H9 (cell line): ENCODE data around the gene GALNT9. TPM values are rescaled to one million over a fixed set of nuclear protein-coding genes. Genes with fewer than 3 reads are reported as not detected.
"Not testable (repeated sequence)": the region's sequence is repeated elsewhere in the genome, so short reads cannot be mapped to it uniquely, and the experiment has no call there.

Experiments used
- DNase-seq: peaks from one replicate; pipeline ENCODE4 v3.0.0-alpha.2; 2017
- H2AFZ ChIP-seq: one replicate; pipeline ENCODE4 v1.6.1; 2013; ENCODE audit warnings: mild to moderate bottlenecking, low read length, control low read depth, moderate library complexity
- H2AK5ac ChIP-seq: 2 replicates; pipeline ENCODE4 v1.6.1; 2013; ENCODE audit warnings: low read length, control low read depth, mixed read lengths; ENCODE audit not compliant: insufficient read length
- H2BK120ac ChIP-seq: one replicate; pipeline ENCODE4 v1.6.1; 2013; ENCODE audit warnings: low read depth, mild to moderate bottlenecking, low read length, control low read depth, inconsistent platforms; ENCODE audit not compliant: poor library complexity, severe bottlenecking
- H2BK12ac ChIP-seq: 2 replicates; pipeline ENCODE4 v1.6.1; 2013; ENCODE audit warnings: low read length, control low read depth, mixed read lengths, low read depth; ENCODE audit not compliant: insufficient read length
- H2BK15ac ChIP-seq: 2 replicates; pipeline ENCODE4 v1.6.1; 2013; ENCODE audit warnings: low read depth, low read length, control low read depth
- H2BK20ac ChIP-seq: one replicate; pipeline ENCODE4 v1.6.1; 2013; ENCODE audit warnings: low read depth, mild to moderate bottlenecking, low read length, control low read depth, inconsistent platforms; ENCODE audit not compliant: poor library complexity, severe bottlenecking
- H2BK5ac ChIP-seq: 2 replicates; pipeline ENCODE4 v1.6.1; 2013; ENCODE audit warnings: low read length, control low read depth, mixed read lengths; ENCODE audit not compliant: insufficient read length
- H3K14ac ChIP-seq: 2 replicates; pipeline ENCODE4 v1.6.1; 2013; ENCODE audit warnings: low read length, control low read depth; ENCODE audit not compliant: insufficient read depth
- H3K18ac ChIP-seq: 2 replicates; pipeline ENCODE4 v1.6.1; 2013; ENCODE audit warnings: low read depth, mild to moderate bottlenecking, mixed read lengths, low read length, control low read depth; ENCODE audit not compliant: insufficient read length
- H3K23ac ChIP-seq: 2 replicates; pipeline ENCODE4 v1.6.1; 2013; ENCODE audit warnings: low read length, control low read depth, mixed read lengths, low read depth; ENCODE audit not compliant: insufficient read length
- H3K23me2 ChIP-seq: 2 replicates; pipeline ENCODE4 v1.6.1; 2013; ENCODE audit warnings: low read depth, mild to moderate bottlenecking, mixed read lengths, low read length, control low read depth; ENCODE audit not compliant: insufficient read length, poor library complexity, severe bottlenecking
- H3K27ac ChIP-seq: 2 replicates; pipeline ENCODE4 v1.5.1; 2013; ENCODE audit warnings: low read length, control low read depth, mixed read lengths, low read depth; ENCODE audit not compliant: insufficient read length
- H3K27me3 ChIP-seq: 2 replicates; pipeline ENCODE4 v1.6.1; 2013; ENCODE audit warnings: low read length, control low read depth, inconsistent platforms; ENCODE audit not compliant: insufficient read depth
- H3K4ac ChIP-seq: 2 replicates; pipeline ENCODE4 v1.6.1; 2013; ENCODE audit warnings: low read depth, mild to moderate bottlenecking, control low read depth, inconsistent platforms, low read length, moderate library complexity
- H3K4me1 ChIP-seq: 2 replicates; pipeline ENCODE4 v1.6.1; 2013; ENCODE audit warnings: low read length, control low read depth, inconsistent platforms; ENCODE audit not compliant: insufficient read depth
- H3K4me2 ChIP-seq: 2 replicates; pipeline ENCODE4 v1.6.1; 2013; ENCODE audit warnings: low read length, control low read depth, mixed read lengths; ENCODE audit not compliant: insufficient read length, insufficient read depth
- H3K56ac ChIP-seq: 2 replicates; pipeline ENCODE4 v1.6.1; 2013; ENCODE audit warnings: low read depth, mild to moderate bottlenecking, mixed read lengths, low read length, control low read depth; ENCODE audit not compliant: insufficient read length
- H3K79me1 ChIP-seq: 2 replicates; pipeline ENCODE4 v1.6.1; 2013; ENCODE audit warnings: low read depth, mild to moderate bottlenecking, moderate library complexity, low read length, control low read depth, inconsistent platforms; ENCODE audit not compliant: insufficient read depth, poor library complexity, severe bottlenecking
- H3K79me2 ChIP-seq: 2 replicates; pipeline ENCODE4 v1.6.1; 2013; ENCODE audit warnings: low read length, control low read depth, inconsistent platforms; ENCODE audit not compliant: insufficient read depth
- H3K9ac ChIP-seq: 2 replicates; pipeline ENCODE4 v1.6.1; 2013; ENCODE audit warnings: low read length, control low read depth, mixed read lengths; ENCODE audit not compliant: insufficient read length; ENCODE audit errors: extremely low read depth
- H3K9me3 ChIP-seq: one replicate; pipeline ENCODE4 v1.6.1; 2013; ENCODE audit warnings: low read depth, low read length, inconsistent platforms; ENCODE audit not compliant: control insufficient read depth
- H3T11ph ChIP-seq: one replicate; pipeline ENCODE4 v1.6.1; 2013; ENCODE audit warnings: mild to moderate bottlenecking, low read length, control low read depth, inconsistent platforms
- H4K20me1 ChIP-seq: one replicate; pipeline ENCODE4 v1.6.1; 2013; ENCODE audit not compliant: control insufficient read depth, insufficient read length, insufficient read depth
- H4K5ac ChIP-seq: 2 replicates; pipeline ENCODE4 v1.6.1; 2013; ENCODE audit warnings: low read depth, mild to moderate bottlenecking, mixed read lengths, low read length, control low read depth; ENCODE audit not compliant: insufficient read length
- H4K8ac ChIP-seq: replicated peaks from 2 replicates; pipeline ENCODE4 v1.6.1; 2013; ENCODE audit warnings: low read length, control low read depth, mixed read lengths, low read depth; ENCODE audit not compliant: insufficient read length
- H4K91ac ChIP-seq: 2 replicates; pipeline ENCODE4 v1.6.1; 2013; ENCODE audit warnings: low read depth, mild to moderate bottlenecking, moderate library complexity, mixed read lengths, low read length, control low read depth; ENCODE audit not compliant: insufficient read length
- H3K27ac Mint-ChIP-seq, 3 experiments: 2 replicates in 2 of 3; 3 replicates in 1 of 3; pipeline ENCODE4 v1.8.0; 2020 to 2021; ENCODE audit warnings: mixed read lengths in 3 of 3, mild to moderate bottlenecking in 1 of 3, moderate library complexity in 1 of 3
- H3K27me3 Mint-ChIP-seq: 2 replicates; pipeline ENCODE4 v1.8.0; 2021; ENCODE audit warnings: low read depth, mild to moderate bottlenecking, moderate library complexity, mixed read lengths
- H3K36me3 Mint-ChIP-seq, 3 experiments: 2 replicates in 2 of 3; 3 replicates in 1 of 3; pipeline ENCODE4 v1.8.0; 2020 to 2021; ENCODE audit warnings: low read depth in 3 of 3, mixed read lengths in 3 of 3; ENCODE audit not compliant: insufficient read depth in 1 of 3
- H3K4me1 Mint-ChIP-seq, 2 experiments: 2 replicates each; pipeline ENCODE4 v1.8.0; 2020; ENCODE audit warnings: mixed read lengths in 2 of 2
- H3K4me3 Mint-ChIP-seq, 2 experiments: 2 replicates in 1 of 2; 3 replicates in 1 of 2; pipeline ENCODE4 v1.8.0; 2020 to 2021; ENCODE audit warnings: mild to moderate bottlenecking in 2 of 2, mixed read lengths in 2 of 2, moderate library complexity in 1 of 2
- H3K9me3 Mint-ChIP-seq, 2 experiments: 2 replicates in 1 of 2; 3 replicates in 1 of 2; pipeline ENCODE4 v1.8.0; 2020; ENCODE audit warnings: mild to moderate bottlenecking in 2 of 2, mixed read lengths in 2 of 2, moderate library complexity in 1 of 2
- WGBS: extraction: QIAGEN DNeasy Blood & Tissue Kit; methylation state at CpG from one replicate; pipeline ENCODE4 v1.1.7; 2013; ENCODE audit warnings: missing lambda C conversion rate, low lambda C conversion rate, mixed read lengths; ENCODE audit not compliant: insufficient read length; ENCODE audit errors: extremely low coverage; 5-methylcytosine and 5-hydroxymethylcytosine counted together
- total RNA-seq: library from RNA; stranded (reverse); gene quantifications from 2 replicates; pipeline ENCODE4 v1.2.1, GENCODE V29; 2021

Gene GALNT9
- total RNA-seq, 1 experiment from 2014 or later = 0.35 TPM

- not testable (repeated sequence) for H2BK5ac ChIP-seq, H2BK15ac ChIP-seq, H2AFZ ChIP-seq, H4K20me1 ChIP-seq, H3K79me2 ChIP-seq, H3K4me2 ChIP-seq, H3K14ac ChIP-seq, H3K9me3 ChIP-seq, H3K4ac ChIP-seq, H3K4me1 ChIP-seq, H3K36me3 Mint-ChIP-seq, H3K9ac ChIP-seq, H3K56ac ChIP-seq, H3K4me3 Mint-ChIP-seq, H2AK5ac ChIP-seq, H3K23ac ChIP-seq, H3T11ph ChIP-seq, H3K27me3 ChIP-seq, H3K18ac ChIP-seq, H4K91ac ChIP-seq, H3K4me1 Mint-ChIP-seq, H3K79me1 ChIP-seq, H4K8ac ChIP-seq, H2BK20ac ChIP-seq, H2BK12ac ChIP-seq, H3K9me3 Mint-ChIP-seq, H3K27ac ChIP-seq, H3K23me2 ChIP-seq, DNase-seq, H3K27ac Mint-ChIP-seq, H2BK120ac ChIP-seq, H4K5ac ChIP-seq
- H3K27me3 Mint-ChIP-seq = peaks cover 59% of the 10 kb centered on the region
- WGBS = no CpG with 5 or more reads among the region's 30 CpGs
Observed at GRCh38 chr12:132303853-132304373, 25.5 kb downstream of the GALNT9 start.
